ENCODE results near the gene TEX261.

The TEX261 gene

DNA sequence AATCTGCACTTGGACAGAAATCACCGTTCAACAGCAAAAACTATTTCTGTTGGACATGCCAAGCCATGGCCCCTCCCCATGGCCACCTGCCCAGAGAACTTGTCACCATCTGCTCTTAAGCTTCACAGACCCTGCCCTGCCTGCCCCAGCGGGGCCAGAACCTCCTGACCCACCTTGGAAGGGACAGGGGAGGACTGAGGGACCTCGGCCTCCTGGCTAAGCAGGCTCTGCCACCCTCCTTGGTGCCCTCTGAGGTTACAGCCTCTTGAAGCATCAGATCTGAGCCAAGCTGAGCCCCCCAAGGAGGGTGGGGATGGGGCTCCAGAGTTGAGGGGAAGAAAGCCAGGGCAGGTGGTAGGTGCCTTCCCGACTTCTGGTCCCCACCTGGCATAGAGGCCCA is 6.5 kb downstream of the TEX261 start:
- no peak overlapping the region for H3K4me3 ChIP-seq (ENCODE audit: control insufficient read depth, low read depth, low read length)
- no peak for TF ChIP-seq CTCF (conservative IDR thresholded peaks at IDR 0.05; ENCODE audit: control insufficient read depth, insufficient read depth, low read depth, low read length)
- no peak for DNase-seq (ENCODE audit: low read depth)

- no peak for DNase-seq (ENCODE audit: low read depth)
- no peak for TF ChIP-seq CTCF (conservative IDR thresholded peaks at IDR 0.05; ENCODE audit: control insufficient read depth, insufficient read depth, low read depth, low read length)
- H3K4me3 ChIP-seq (ENCODE audit: control insufficient read depth, low read depth, low read length): no peak overlapping the region
These were observed 7.3 kb downstream of the TEX261 start for GRCh38 chr2:70987386-70987785.

DNA sequence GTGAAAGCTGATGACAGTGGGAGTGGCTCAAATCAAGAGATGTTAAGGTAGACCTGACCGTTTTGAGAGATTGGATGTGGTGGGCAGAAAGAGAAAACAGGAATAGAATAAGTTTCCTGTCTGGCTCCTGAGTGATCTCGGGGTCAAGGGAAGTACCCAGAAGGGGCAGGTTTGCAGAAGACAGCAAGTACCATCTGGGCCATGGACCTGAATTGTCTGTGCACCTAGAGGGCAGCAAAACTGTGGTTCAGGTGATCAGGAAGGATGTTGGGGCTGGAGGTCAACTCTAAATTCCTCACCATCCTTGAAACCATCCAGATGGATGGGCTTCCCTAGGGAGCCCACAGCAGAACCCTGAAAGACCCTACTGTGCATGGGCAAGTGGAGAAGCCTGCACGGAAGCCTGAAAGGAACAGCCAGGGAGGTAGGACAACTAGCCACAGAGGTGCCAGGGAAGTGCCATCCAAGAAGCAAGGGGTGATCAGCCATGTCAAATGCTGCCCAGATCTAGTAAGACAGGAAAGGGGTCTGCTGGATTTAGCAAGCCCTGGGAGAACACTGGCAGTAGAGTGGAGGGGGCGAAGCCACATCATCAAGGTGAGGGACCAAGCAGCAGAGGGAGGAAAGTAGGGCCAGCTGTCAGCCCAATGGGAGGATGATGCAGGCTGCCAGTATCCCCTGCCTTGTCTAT is 8.0 kb downstream of the TEX261 start:
- no peak for DNase-seq (ENCODE audit: low read depth)
- TF ChIP-seq CTCF (conservative IDR thresholded peaks at IDR 0.05; ENCODE audit: control insufficient read depth, insufficient read depth, low read depth, low read length): no peak
- no peak overlapping the region for H3K4me3 ChIP-seq (ENCODE audit: control insufficient read depth, low read depth, low read length)

- TF ChIP-seq CTCF (conservative IDR thresholded peaks at IDR 0.05; ENCODE audit: control insufficient read depth, insufficient read depth, low read depth, low read length): no peak
- DNase-seq (ENCODE audit: low read depth): no peak
- no peak overlapping the region for H3K4me3 ChIP-seq (ENCODE audit: control insufficient read depth, low read depth, low read length)
These were observed 8.7 kb downstream of the TEX261 start for GRCh38 chr2:70985956-70986355.

DNA sequence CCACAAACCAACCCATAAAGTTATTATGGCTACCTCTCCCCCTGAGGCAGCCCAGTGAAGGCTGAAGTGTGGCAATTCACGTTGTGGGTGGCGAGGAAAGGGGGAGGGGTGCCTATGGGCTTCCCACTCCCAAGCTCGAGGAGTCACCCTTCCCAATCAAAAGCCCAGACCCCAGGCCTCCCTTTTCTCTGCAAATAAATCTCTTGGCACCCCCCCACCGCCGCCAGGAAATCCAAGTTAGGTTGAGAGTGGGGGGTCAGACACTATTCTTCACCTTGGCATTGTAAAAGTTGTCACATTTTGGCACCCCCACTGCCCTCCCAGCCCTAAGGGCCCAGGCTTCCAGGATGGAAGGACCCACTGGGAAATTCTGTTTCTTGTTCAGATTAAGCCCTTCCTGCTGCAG is 9.4 kb downstream of the TEX261 start:
- TF ChIP-seq CTCF (conservative IDR thresholded peaks at IDR 0.05; ENCODE audit: control insufficient read depth, insufficient read depth, low read depth, low read length): no peak
- DNase-seq (ENCODE audit: low read depth): no peak
- H3K4me3 ChIP-seq (ENCODE audit: control insufficient read depth, low read depth, low read length): no peak overlapping the region

- peak; percentile 47 for DNase-seq (ENCODE audit: low read depth)
- peak; percentile 68 for TF ChIP-seq CTCF (conservative IDR thresholded peaks at IDR 0.05; ENCODE audit: control insufficient read depth, insufficient read depth, low read depth, low read length)
- H3K4me3 ChIP-seq (ENCODE audit: control insufficient read depth, low read depth, low read length): no peak overlapping the region
These were observed 9.9 kb downstream of the TEX261 start for GRCh38 chr2:70984576-70985282.
